Activated CD4-positive, alpha-beta T cell treated with anti-CD3 and anti-CD28 coated beads, Interleukin-2, amount 10 ng/mL, durations not matched to agents 7 days and 5 days (primary cell): ENCODE measurements around the gene PCDH12. TPM values are rescaled to one million over a fixed set of nuclear protein-coding genes. Genes with fewer than 3 reads are reported as not detected.
A peak's percentile ranks its signal among the peaks of the same experiment; 100 is the strongest.

Experiments
- CTCF ChIA-PET: fragments of 350-600 bp; sonication (Branson Sonifier 250); formaldehyde crosslinking; loops from one replicate; lab custom pipeline; 2021; ENCODE audit warnings: antibody characterized with exemption; lab: Charles Lee
- POLR2A ChIA-PET: fragments of 350-600 bp; sonication (Branson Sonifier 250); formaldehyde crosslinking; loops from one replicate; lab custom pipeline; 2021; ENCODE audit warnings: antibody characterized with exemption; lab: Charles Lee
- DNase-seq: peaks from one replicate; pipeline ENCODE4 v3.0.0-alpha.2; 2020
- H3K27ac Mint-ChIP-seq: one replicate; pipeline ENCODE4 v1.8.0; 2021; ENCODE audit warnings: mild to moderate bottlenecking, moderate library complexity, mixed read lengths
- H3K27me3 Mint-ChIP-seq: one replicate; pipeline ENCODE4 v1.8.0; 2021; ENCODE audit warnings: mixed read lengths
- H3K36me3 Mint-ChIP-seq: one replicate; pipeline ENCODE4 v1.8.0; 2021; ENCODE audit warnings: low read depth, mixed read lengths
- H3K4me1 Mint-ChIP-seq: one replicate; pipeline ENCODE4 v1.8.0; 2021; ENCODE audit warnings: mixed read lengths
- H3K4me3 Mint-ChIP-seq: one replicate; pipeline ENCODE4 v1.8.0; 2021; ENCODE audit warnings: mild to moderate bottlenecking, moderate library complexity, mixed read lengths
- H3K9me3 Mint-ChIP-seq: one replicate; pipeline ENCODE4 v1.8.0; 2021; ENCODE audit warnings: mixed read lengths
- total RNA-seq, 2 experiments: library from RNA; stranded (reverse); gene quantifications; one replicate each; pipeline ENCODE4 v1.2.3, GENCODE V29; 2021

The PCDH12 gene
- under 1 TPM; 0.73 to 0.82 TPM for total RNA-seq

- peak; percentile 35 for DNase-seq
- Mint-ChIP-seq H3K4me3 (peak within 1 kb of the TSS; percentile 65), H3K27ac (peak within 1 kb of the TSS; percentile 86), H3K36me3 (no peaks in the 10 kb centered on the region), H3K27me3 (no peaks in the 10 kb centered on the region), H3K4me1 (peaks cover 60% of the 10 kb centered on the region), H3K9me3 (no peaks in the 10 kb centered on the region)
- ChIA-PET POLR2A (interaction anchor here (0.6 to 1.0 kb wide), 2 partner anchors 10 to 11 kb away, joined by 3 to 4 read pairs; no protein-coding TSS in a partner anchor), CTCF (interaction anchor here (0.9 to 7.5 kb wide), 7 partner anchors 12 to 409 kb away, joined by 3 to 107 read pairs (median 11); partner anchors contain the start of gene RNF14)
These were observed at the start of gene PCDH12 for GRCh38 chr5:141958113-141958512. Gene PCDH12, minus strand, starts transcription at chr5:141958202. Its CDS starts 351 bp downstream, at chr5:141957851.

GRCh38 chr5:142007237-142007544 lies 49.2 kb upstream of the PCDH12 start:
- H3K9me3 Mint-ChIP-seq, result peaks cover 2% of the 10 kb centered on the region
- peaks cover 87% of the 10 kb centered on the region for H3K4me1 Mint-ChIP-seq
- peak; percentile 21 for DNase-seq
- peak overlapping the region; percentile 88 for H3K27ac Mint-ChIP-seq
- no peaks in the 10 kb centered on the region for H3K27me3 Mint-ChIP-seq
- H3K36me3 Mint-ChIP-seq, result peaks cover 72% of the 10 kb centered on the region
- POLR2A ChIA-PET, result interaction anchor here (0.6 kb wide), 1 partner anchor 83 kb away, joined by 3 read pairs; the partner anchor contains the start of gene DELE1
- peak overlapping the region; percentile 39 for H3K4me3 Mint-ChIP-seq
- CTCF ChIA-PET, result interaction anchor here (0.7 to 1.6 kb wide), 8 partner anchors 10 to 338 kb away, joined by 3 to 5 read pairs (median 4); partner anchors contain the start of genes NDFIP1 and RNF14

- Mint-ChIP-seq H3K36me3 (peaks cover 74% of the 10 kb centered on the region), H3K4me1 (peaks cover 83% of the 10 kb centered on the region), H3K27me3 (no peaks in the 10 kb centered on the region), H3K4me3 (peak overlapping the region; percentile 39), H3K27ac (peak overlapping the region; percentile 88), H3K9me3 (peaks cover 2% of the 10 kb centered on the region)
- CTCF ChIA-PET, result interaction anchor here (0.7 to 1.6 kb wide), 7 partner anchors 10 to 338 kb away, joined by 3 to 5 read pairs (median 3); partner anchors contain the start of genes NDFIP1 and RNF14
- POLR2A ChIA-PET, result interaction anchor here (0.6 kb wide), 1 partner anchor 83 kb away, joined by 3 read pairs; the partner anchor contains the start of gene DELE1
- peak; percentile 71 for DNase-seq
These were observed 48.6 kb upstream of the PCDH12 start for GRCh38 chr5:142006363-142007236.

GRCh38 chr5:142003266-142003800 lies 45.3 kb upstream of the PCDH12 start:
- H3K4me3 Mint-ChIP-seq, result no peak overlapping the region
- H3K27ac Mint-ChIP-seq, result peak overlapping the region; percentile 17
- ChIA-PET CTCF (interaction anchor here (0.6 to 1.0 kb wide), 2 partner anchors 27 to 126 kb away, joined by 3 to 4 read pairs; no protein-coding TSS in a partner anchor), POLR2A (no interaction called here)
- H3K4me1 Mint-ChIP-seq, result peaks cover 66% of the 10 kb centered on the region
- no peaks in the 10 kb centered on the region for H3K27me3 Mint-ChIP-seq
- peaks cover 5% of the 10 kb centered on the region for H3K9me3 Mint-ChIP-seq
- peaks cover 72% of the 10 kb centered on the region for H3K36me3 Mint-ChIP-seq
- DNase-seq, result no peak

GRCh38 chr5:142000704-142001484 lies 42.9 kb upstream of the PCDH12 start:
- H3K9me3 Mint-ChIP-seq, result peaks cover 2% of the 10 kb centered on the region
- peaks cover 41% of the 10 kb centered on the region for H3K4me1 Mint-ChIP-seq
- POLR2A ChIA-PET, result interaction anchor here (0.6 kb wide), 2 partner anchors 139 to 308 kb away, joined by 3 to 6 read pairs; no protein-coding TSS in a partner anchor
- no peaks in the 10 kb centered on the region for H3K27me3 Mint-ChIP-seq
- no peak overlapping the region for H3K27ac Mint-ChIP-seq
- no peak overlapping the region for H3K4me3 Mint-ChIP-seq
- H3K36me3 Mint-ChIP-seq, result peaks cover 51% of the 10 kb centered on the region
- DNase-seq, result peak; percentile 26
- CTCF ChIA-PET, result interaction anchor here (1.1 to 1.7 kb wide), 3 partner anchors 10 to 12 kb away, joined by 3 to 8 read pairs (median 4); partner anchors contain the start of gene GNPDA1

- no peak overlapping the region for H3K27ac Mint-ChIP-seq
- peaks cover 2% of the 10 kb centered on the region for H3K9me3 Mint-ChIP-seq
- peaks cover 34% of the 10 kb centered on the region for H3K4me1 Mint-ChIP-seq
- peaks cover 47% of the 10 kb centered on the region for H3K36me3 Mint-ChIP-seq
- ChIA-PET POLR2A (interaction anchor here (0.6 kb wide), 2 partner anchors 140 to 307 kb away, joined by 3 to 6 read pairs; no protein-coding TSS in a partner anchor), CTCF (interaction anchor here (1.6 to 1.7 kb wide), 2 partner anchors 9 to 12 kb away, joined by 4 to 8 read pairs; partner anchors contain the start of gene GNPDA1)
- no peak overlapping the region for H3K4me3 Mint-ChIP-seq
- DNase-seq, result no peak
- H3K27me3 Mint-ChIP-seq, result no peaks in the 10 kb centered on the region
These were observed 42.2 kb upstream of the PCDH12 start for GRCh38 chr5:142000173-142000572.

GRCh38 chr5:141997358-141997960 lies 39.5 kb upstream of the PCDH12 start:
- ChIA-PET POLR2A (no interaction called here), CTCF (interaction anchor here (1.5 to 1.7 kb wide), 3 partner anchors 15 to 18 kb away, joined by 4 to 6 read pairs (median 4); partner anchors contain the start of gene GNPDA1)
- H3K27ac Mint-ChIP-seq, result no peak overlapping the region
- H3K4me3 Mint-ChIP-seq, result no peak overlapping the region
- H3K36me3 Mint-ChIP-seq, result peaks cover 33% of the 10 kb centered on the region
- no peak for DNase-seq
- peaks cover 12% of the 10 kb centered on the region for H3K4me1 Mint-ChIP-seq
- no peaks in the 10 kb centered on the region for H3K27me3 Mint-ChIP-seq
- H3K9me3 Mint-ChIP-seq, result peaks cover 2% of the 10 kb centered on the region

- H3K9me3 Mint-ChIP-seq, result peaks cover 2% of the 10 kb centered on the region
- CTCF ChIA-PET, result interaction anchor here (0.6 to 1.7 kb wide), 5 partner anchors 19 to 1856 kb away, joined by 3 to 4 read pairs (median 3); no protein-coding TSS in a partner anchor
- no peaks in the 10 kb centered on the region for H3K27me3 Mint-ChIP-seq
- H3K27ac Mint-ChIP-seq, result no peak overlapping the region
- H3K36me3 Mint-ChIP-seq, result peaks cover 27% of the 10 kb centered on the region
- DNase-seq, result no peak
- H3K4me3 Mint-ChIP-seq, result no peak overlapping the region
- POLR2A ChIA-PET, result no interaction called here
- H3K4me1 Mint-ChIP-seq, result peaks cover 8% of the 10 kb centered on the region
These were observed 37.7 kb upstream of the PCDH12 start for GRCh38 chr5:141995656-141996055.

GRCh38 chr5:141994511-141995136 lies 36.6 kb upstream of the PCDH12 start:
- Mint-ChIP-seq H3K36me3 (peaks cover 23% of the 10 kb centered on the region), H3K27ac (peak overlapping the region; percentile 3), H3K4me1 (peaks cover 4% of the 10 kb centered on the region), H3K27me3 (no peaks in the 10 kb centered on the region), H3K4me3 (no peak overlapping the region), H3K9me3 (peaks cover 2% of the 10 kb centered on the region)
- no peak for DNase-seq
- CTCF ChIA-PET, result interaction anchor here (0.6 to 1.6 kb wide), 3 partner anchors 17 to 1857 kb away, joined by 3 to 4 read pairs (median 3); no protein-coding TSS in a partner anchor
- POLR2A ChIA-PET, result no interaction called here

- Mint-ChIP-seq H3K36me3 (peaks cover 29% of the 10 kb centered on the region), H3K27me3 (no peaks in the 10 kb centered on the region), H3K4me3 (no peak overlapping the region), H3K4me1 (peaks cover 4% of the 10 kb centered on the region), H3K9me3 (no peaks in the 10 kb centered on the region), H3K27ac (no peak overlapping the region)
- peak; percentile 86 for DNase-seq
- POLR2A ChIA-PET, result interaction anchor here (0.9 kb wide), 1 partner anchor 159 kb away, joined by 3 read pairs; no protein-coding TSS in a partner anchor
- CTCF ChIA-PET, result interaction anchor here (0.6 to 2.3 kb wide), 12 partner anchors 15 to 152 kb away, joined by 3 to 8 read pairs (median 4); partner anchors contain the start of gene RNF14
These were observed 34.5 kb upstream of the PCDH12 start for GRCh38 chr5:141992349-141992963.
